Panc1 (cell line): ENCODE results near the gene ADAMTS14. TPM values are rescaled to one million over a fixed set of nuclear protein-coding genes. Genes with fewer than 3 reads are reported as not detected.

Source experiments
- ATAC-seq: fragments of 200-7000 bp; cut with Tn5 transposase; 2 replicates; pipeline ENCODE4 v1.9.1; 2020; ENCODE audit warnings: mild to moderate bottlenecking, moderate library complexity
- BruUV-seq: library from RNA; stranded (reverse); fragments of 400-500 nt; replicated peaks from 2 replicates; lab custom pipeline; 2021; lab: Mats Ljungman, UMichigan
- CTCF ChIA-PET: fragments of 300-600 bp; sonication (Branson Sonifier 250); formaldehyde crosslinking; loops from one replicate; lab custom pipeline; 2022; ENCODE audit warnings: antibody characterized with exemption; lab: Charles Lee
- POLR2A ChIA-PET: fragments of 300-600 bp; sonication (Branson Sonifier 250); formaldehyde crosslinking; loops from one replicate; lab custom pipeline; 2022; ENCODE audit warnings: antibody characterized with exemption; lab: Charles Lee
- DNase-seq: peaks from one replicate; pipeline ENCODE4 v3.0.0-alpha.2; 2010; ENCODE audit warnings: low read depth, low spot score
- H3K27ac ChIP-seq: 2 replicates; pipeline ENCODE4 v1.5.1; 2011; ENCODE audit warnings: mild to moderate bottlenecking, low read length, inconsistent platforms
- H3K27me3 ChIP-seq: fragments of 200-500 bp; sonication (Bioruptor generic); 2 replicates; pipeline ENCODE4 v1.6.0; 2014; ENCODE audit warnings: low read length, inconsistent platforms; ENCODE audit not compliant: control insufficient read depth, insufficient read depth
- H3K36me3 ChIP-seq: fragments of 200-500 bp; sonication (Bioruptor generic); 2 replicates; pipeline ENCODE4 v1.5.1; 2014; ENCODE audit warnings: inconsistent platforms, mild to moderate bottlenecking, low read length, moderate library complexity; ENCODE audit not compliant: control insufficient read depth, insufficient read depth
- H3K4me1 ChIP-seq: 2 replicates; pipeline ENCODE4 v1.5.1; 2011; ENCODE audit warnings: inconsistent platforms, mild to moderate bottlenecking, low read length, moderate library complexity; ENCODE audit not compliant: control insufficient read depth, insufficient read depth
- H3K4me3 ChIP-seq, 2 experiments: 2 replicates each; pipeline ENCODE4 v1.5.1; 2011 to 2012; ENCODE audit warnings: low read depth in 2 of 2, low read length in 2 of 2, mild to moderate bottlenecking in 2 of 2, inconsistent platforms in 1 of 2, moderate library complexity in 1 of 2
- H3K9me3 ChIP-seq: fragments of 200-500 bp; sonication (Bioruptor generic); 2 replicates; pipeline ENCODE4 v1.5.1; 2014; ENCODE audit warnings: low read depth, mild to moderate bottlenecking, inconsistent platforms, low read length, moderate library complexity; ENCODE audit not compliant: control insufficient read depth, insufficient read depth
- POLR2AphosphoS5 ChIP-seq: IDR thresholded peaks from 2 replicates; pipeline ENCODE4 v1.6.1; 2012; ENCODE audit warnings: mild to moderate bottlenecking, low read depth, low read length, moderate library complexity
- REST ChIP-seq, 2 experiments: IDR thresholded peaks; 2 replicates each; pipeline ENCODE4 v1.6.1; 2011 to 2012; ENCODE audit warnings: low read depth in 2 of 2, control low read depth in 1 of 2, low read length in 1 of 2, mild to moderate bottlenecking in 1 of 2, moderate library complexity in 1 of 2; ENCODE audit not compliant: insufficient read depth in 1 of 2
- SIN3A ChIP-seq: IDR thresholded peaks from 2 replicates; pipeline ENCODE4 v1.6.1; 2012; ENCODE audit warnings: low read depth, mild to moderate bottlenecking, low read length, moderate library complexity, borderline replicate concordance; ENCODE audit not compliant: insufficient read depth
- TCF7L2 ChIP-seq: IDR thresholded peaks from 2 replicates; pipeline ENCODE4 v1.6.1; 2011; ENCODE audit warnings: mild to moderate bottlenecking, low read depth, low read length, inconsistent platforms
- in situ Hi-C: cut with HindIII; loops from 2 replicates; pipeline ENCODE4 v1.10.0; 2016; ENCODE audit warnings: low sequenced_read_pairs, low pct_unique_long_range_greater_than_20kb
- intact Hi-C: fragments of 100-400 bp; cut with micrococcal nuclease; formaldehyde crosslinking; loops from one replicate; pipeline ENCODE4 v1.10.0; 2022; ENCODE audit not compliant: unreplicated experiment
- total RNA-seq: library from RNA; stranded (reverse); gene quantifications from one replicate; pipeline ENCODE4 v1.2.1, GENCODE V29; 2021; ENCODE audit not compliant: unreplicated experiment
- TF ChIP-seq, protein P1 (sequence below): fragments of 450-650 bp; IDR thresholded peaks from 2 replicates; pipeline ENCODE4 v1.5.1; 2017; ENCODE audit warnings: mild to moderate bottlenecking

The ADAMTS14 gene
- total RNA-seq, 1 experiment from 2014 or later: 0.67 TPM

DNA sequence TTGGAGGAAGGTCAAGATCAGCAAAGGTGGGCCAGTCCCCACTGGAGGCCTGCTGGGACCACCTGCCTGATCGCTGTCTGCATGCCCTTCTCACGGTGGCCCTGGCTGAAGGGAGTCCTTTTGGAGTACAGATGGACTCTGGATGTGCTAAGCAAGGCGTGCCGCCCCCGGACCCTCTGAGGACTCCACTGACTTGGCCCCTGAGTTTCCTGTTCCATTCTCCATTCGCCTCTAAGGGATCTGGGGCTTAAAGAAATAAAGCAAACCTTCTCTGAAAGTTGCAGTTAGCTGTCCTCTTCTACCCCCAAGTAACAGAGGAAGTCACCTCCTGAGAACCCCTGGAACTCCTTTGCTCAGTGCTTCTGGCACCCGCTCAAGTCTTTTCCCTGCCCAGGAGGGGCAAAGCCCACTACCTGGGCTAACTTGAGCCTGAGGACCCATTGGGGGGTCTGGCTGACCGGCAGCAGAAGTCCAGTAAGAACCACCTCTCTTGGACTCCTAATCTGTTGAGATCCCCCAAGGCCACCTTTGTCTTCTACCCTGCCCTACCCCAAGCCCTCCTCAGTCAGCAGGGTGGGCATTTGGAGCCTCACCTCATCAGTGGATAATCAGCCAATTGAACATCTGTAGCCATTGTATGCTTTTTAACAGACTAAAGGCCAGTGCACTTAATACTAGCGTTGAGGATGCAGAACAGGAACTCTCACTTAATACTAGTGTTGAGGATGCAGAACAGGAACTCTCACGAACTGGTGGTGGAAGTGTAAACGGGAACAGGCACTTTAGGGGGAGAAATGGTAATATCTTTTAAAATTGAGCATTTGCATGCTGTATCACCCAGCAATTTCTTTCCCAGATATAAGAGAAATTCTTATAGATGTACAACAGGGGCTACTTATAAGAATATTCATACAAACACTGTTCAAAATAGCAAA lies 110.7 kb downstream of the ADAMTS14 start:
- no peak overlapping the region for H3K27ac ChIP-seq
- no peak for TF ChIP-seq POLR2AphosphoS5
- TF ChIP-seq REST (IDR thresholded peaks at IDR 0.05; ENCODE audit: insufficient read depth in 1 of 2, low read depth in 2 of 2, low read length in 1 of 2): no peak
- TF ChIP-seq SIN3A: no peak
- no peak for TF ChIP-seq TCF7L2
- TF ChIP-seq, protein P1, sequence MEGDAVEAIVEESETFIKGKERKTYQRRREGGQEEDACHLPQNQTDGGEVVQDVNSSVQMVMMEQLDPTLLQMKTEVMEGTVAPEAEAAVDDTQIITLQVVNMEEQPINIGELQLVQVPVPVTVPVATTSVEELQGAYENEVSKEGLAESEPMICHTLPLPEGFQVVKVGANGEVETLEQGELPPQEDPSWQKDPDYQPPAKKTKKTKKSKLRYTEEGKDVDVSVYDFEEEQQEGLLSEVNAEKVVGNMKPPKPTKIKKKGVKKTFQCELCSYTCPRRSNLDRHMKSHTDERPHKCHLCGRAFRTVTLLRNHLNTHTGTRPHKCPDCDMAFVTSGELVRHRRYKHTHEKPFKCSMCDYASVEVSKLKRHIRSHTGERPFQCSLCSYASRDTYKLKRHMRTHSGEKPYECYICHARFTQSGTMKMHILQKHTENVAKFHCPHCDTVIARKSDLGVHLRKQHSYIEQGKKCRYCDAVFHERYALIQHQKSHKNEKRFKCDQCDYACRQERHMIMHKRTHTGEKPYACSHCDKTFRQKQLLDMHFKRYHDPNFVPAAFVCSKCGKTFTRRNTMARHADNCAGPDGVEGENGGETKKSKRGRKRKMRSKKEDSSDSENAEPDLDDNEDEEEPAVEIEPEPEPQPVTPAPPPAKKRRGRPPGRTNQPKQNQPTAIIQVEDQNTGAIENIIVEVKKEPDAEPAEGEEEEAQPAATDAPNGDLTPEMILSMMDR: no peak
- in situ Hi-C loops (no loop called here), intact Hi-C loops (no loop called here)
- ChIA-PET CTCF (no interaction called here), POLR2A (no interaction called here)
- H3K4me3 ChIP-seq: no peak overlapping the region
- no peaks in the 10 kb centered on the region for H3K9me3 ChIP-seq
- H3K4me1 ChIP-seq: no peaks in the 10 kb centered on the region
- peaks cover 16% of the 10 kb centered on the region; the same call in 1 of the 2 replicates for H3K27me3 ChIP-seq
- ATAC-seq: no peak
- BruUV-seq: no TSS peak
- no peak for DNase-seq
- no peaks in the 10 kb centered on the region for H3K36me3 ChIP-seq

DNA sequence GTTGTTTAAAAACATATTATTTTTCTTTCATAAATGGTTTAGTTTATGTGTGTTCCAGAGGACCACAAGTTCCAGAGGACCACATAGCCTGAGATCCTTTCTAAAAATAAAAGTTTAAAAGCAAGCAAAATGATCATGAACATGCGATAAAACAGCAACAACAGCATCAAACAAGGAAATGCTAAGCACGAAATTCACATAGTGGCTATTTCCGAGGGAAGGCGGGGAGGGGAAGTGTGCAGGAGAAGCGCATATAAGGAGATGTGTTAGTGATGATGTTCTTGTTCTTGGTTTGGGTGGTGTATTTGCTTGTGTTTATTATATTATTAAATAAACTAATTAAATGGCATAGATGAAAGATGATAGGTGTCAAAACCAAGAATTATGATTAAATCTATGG lies 111.7 kb downstream of the ADAMTS14 start:
- no peak for DNase-seq
- no TSS peak for BruUV-seq
- Histone ChIP-seq H3K27ac (no peak overlapping the region), H3K36me3 (no peaks in the 10 kb centered on the region), H3K27me3 (peaks cover 22% of the 10 kb centered on the region), H3K4me3 (no peak overlapping the region), H3K9me3 (no peaks in the 10 kb centered on the region), H3K4me1 (no peaks in the 10 kb centered on the region)
- intact Hi-C loops: no loop called here
- ChIA-PET CTCF (no interaction called here), POLR2A (no interaction called here)
- TF ChIP-seq REST (IDR thresholded peaks at IDR 0.05; ENCODE audit: insufficient read depth in 1 of 2, low read depth in 2 of 2, low read length in 1 of 2): no peak
- TF ChIP-seq POLR2AphosphoS5: no peak
- no peak for TF ChIP-seq SIN3A
- TF ChIP-seq, protein P1: no peak
- TF ChIP-seq TCF7L2: no peak
- no peak for ATAC-seq
- in situ Hi-C loops: no loop called here
